ENCODE measurements around the gene EEA1.

DNA sequence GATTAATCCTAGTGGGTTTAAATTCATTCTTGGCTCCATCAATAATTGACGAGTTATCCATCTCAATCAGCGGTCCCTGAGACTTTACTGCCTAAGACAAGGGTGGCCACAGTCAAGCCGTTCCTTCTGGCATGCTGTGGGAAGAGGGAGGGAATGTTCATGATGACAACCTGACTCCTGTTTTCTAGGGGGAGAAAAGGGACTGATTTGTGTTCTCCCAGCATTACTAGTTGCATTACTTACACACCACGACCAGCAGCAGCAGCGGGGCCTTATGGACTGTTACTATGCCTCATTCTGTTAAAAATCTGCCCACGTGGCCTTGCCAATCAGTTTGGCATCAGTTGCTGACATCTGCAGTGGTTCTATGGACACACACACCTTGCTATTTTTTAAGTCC lies 196.4 kb downstream of the EEA1 start:
- TF ChIP-seq EZH2 (IDR thresholded peaks at IDR 0.05), result no peak
- no peak for TF ChIP-seq POLR2AphosphoS5 (IDR thresholded peaks at IDR 0.05; ENCODE audit: borderline replicate concordance, low read depth, low read length)

All from SK-N-MC (cell line).